GM18520 (cell line): Measurements from ENCODE around the gene CEACAM3.
A peak's percentile ranks its signal among the peaks of the same experiment; 100 is the strongest.

Source experiments
- ATAC-seq: cut with Tn5 transposase; IDR thresholded peaks from one replicate; pipeline ENCODE4 v1.9.1; 2021; ENCODE audit not compliant: unreplicated experiment

CEACAM3 gene

DNA sequence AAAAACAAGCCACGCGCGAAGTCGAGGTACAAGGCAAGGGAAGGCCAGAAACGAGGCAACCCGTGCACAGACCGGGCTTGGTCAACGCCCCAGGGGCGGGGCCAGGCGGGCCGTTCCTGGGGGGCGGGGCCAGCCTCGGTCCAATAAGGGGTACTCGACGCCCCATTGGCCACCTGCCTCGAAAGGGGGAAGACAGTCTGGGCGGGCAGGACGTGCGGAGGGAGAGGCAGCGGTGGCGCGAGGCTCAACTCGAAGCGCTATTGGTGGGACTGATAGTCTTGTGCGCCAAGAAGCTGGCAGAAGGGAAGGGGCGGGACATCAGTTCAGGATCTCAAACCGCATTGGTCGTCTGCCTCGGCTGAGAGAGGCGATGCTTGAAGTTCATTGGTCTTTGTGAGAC lies 48.2 kb downstream of the CEACAM3 start, which contains the start of gene LYPD4:
Gene LYPD4 (minus strand): TSS at position 83 of the 400 bp plus-strand sequence. CDS start 5,398 bp downstream, outside the sequence.
- ATAC-seq = no peak

- no peak for ATAC-seq
Observed at GRCh38 chr19:41845001-41845050, 48.4 kb downstream of the CEACAM3 start, which contains the start of gene DMRTC2. TSS of gene DMRTC2 (plus strand) at chr19:41845042. CDS start at chr19:41847429, 2,387 bp downstream.

DNA sequence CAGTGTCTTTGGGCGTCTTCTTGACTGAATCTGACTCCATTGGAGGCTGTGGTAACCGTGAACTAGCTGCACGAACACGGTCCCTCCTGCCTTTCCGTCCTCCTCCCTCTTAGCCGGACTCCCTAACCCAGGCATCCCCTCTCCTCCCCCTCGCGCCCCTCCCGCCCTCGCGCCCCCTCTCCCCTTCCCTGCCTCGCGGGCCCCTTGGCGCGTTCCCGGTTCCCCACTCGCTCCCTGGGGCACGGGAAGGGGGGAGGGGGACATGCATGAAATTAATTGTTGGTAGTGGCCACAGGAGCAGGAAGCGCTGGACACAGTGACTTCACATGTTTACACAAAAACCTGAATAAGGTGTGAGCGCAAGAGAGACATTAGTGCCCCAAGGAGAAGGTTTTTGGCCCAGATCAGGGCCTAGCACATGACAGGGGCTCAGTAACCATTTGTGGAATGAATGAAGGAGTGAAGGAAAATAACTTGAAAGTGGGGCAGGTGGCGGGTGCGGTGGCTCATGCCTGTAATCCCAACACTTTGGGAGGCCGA lies 48.7 kb downstream of the CEACAM3 start:
- no peak for ATAC-seq

- no peak for ATAC-seq
Observed at GRCh38 chr19:41847351-41848105, 51.1 kb downstream of the CEACAM3 start.

- ATAC-seq = no peak
Observed at GRCh38 chr19:41848666-41849065, 52.3 kb downstream of the CEACAM3 start.

DNA sequence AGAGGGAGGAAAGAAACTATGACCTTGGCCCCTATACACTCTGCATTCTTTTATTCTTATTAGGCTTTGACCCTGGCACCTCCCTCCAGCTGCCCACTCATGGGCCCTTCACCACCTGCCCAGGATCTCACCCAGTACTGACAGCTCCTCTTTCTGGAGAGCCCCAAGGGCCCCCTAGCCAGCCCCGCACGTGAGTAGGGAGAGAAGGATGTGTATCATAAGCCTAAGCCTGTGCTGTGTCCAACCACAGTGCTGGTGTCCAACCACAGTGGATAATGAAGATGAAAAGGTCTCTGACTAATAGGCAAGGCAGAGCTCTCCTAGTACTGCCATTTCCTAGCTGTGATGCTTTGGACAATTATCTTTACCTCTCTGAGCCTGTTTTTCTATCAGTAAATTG lies 52.7 kb downstream of the CEACAM3 start:
- no peak for ATAC-seq

- no peak for ATAC-seq
Observed at GRCh38 chr19:41850381-41850780, 54.0 kb downstream of the CEACAM3 start.

DNA sequence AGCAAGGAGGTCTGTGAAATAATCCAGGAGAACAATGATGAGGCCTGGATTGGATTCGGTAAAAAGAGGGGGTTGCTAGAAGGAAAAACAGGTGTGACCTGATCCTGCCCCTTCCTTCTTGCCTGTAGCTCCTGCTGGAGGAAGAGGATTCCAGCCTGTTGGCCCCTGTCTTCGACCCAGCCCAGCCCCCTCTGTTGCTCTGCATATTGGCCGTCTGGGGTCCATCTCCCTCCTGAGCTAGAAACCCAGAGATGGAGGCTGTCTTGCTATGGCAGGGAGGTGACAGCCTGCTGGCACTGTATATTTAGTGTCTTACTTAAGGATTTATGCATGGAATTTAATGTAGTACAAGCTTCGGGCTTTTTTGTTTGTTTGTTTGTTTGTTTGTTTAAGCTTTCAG lies 55.1 kb downstream of the CEACAM3 start:
- no peak for ATAC-seq

GRCh38 chr19:41853344-41853743 lies 57.0 kb downstream of the CEACAM3 start:
- no peak for ATAC-seq

DNA sequence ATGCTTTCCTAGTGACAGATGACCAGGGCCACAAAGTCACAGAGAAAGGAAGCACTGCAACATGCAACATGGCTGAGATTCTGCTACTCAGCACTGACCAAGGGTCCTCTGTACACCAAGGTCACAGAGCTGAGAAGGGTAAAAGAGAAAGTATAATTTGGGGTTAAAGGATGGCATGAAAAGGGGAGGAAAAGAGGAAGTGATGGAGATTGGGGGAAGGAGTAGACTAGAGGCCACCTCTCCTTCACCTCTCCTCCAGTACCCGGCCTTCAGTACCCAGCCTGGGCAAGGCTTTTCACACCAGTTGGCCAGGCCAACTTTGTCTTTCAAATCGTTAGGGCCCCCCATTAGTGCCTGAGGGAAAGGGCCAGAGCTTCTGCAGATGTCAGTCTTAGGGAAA lies 57.4 kb downstream of the CEACAM3 start:
- no peak for ATAC-seq

GRCh38 chr19:41859213-41859617 lies 62.8 kb downstream of the CEACAM3 start:
- no peak for ATAC-seq

- peak; percentile 75 for ATAC-seq
Observed at GRCh38 chr19:41859618-41860418, 63.4 kb downstream of the CEACAM3 start, which contains the start of gene RPS19. TSS of gene RPS19 (plus strand) at chr19:41860255. CDS start at chr19:41860775, 520 bp downstream.

DNA sequence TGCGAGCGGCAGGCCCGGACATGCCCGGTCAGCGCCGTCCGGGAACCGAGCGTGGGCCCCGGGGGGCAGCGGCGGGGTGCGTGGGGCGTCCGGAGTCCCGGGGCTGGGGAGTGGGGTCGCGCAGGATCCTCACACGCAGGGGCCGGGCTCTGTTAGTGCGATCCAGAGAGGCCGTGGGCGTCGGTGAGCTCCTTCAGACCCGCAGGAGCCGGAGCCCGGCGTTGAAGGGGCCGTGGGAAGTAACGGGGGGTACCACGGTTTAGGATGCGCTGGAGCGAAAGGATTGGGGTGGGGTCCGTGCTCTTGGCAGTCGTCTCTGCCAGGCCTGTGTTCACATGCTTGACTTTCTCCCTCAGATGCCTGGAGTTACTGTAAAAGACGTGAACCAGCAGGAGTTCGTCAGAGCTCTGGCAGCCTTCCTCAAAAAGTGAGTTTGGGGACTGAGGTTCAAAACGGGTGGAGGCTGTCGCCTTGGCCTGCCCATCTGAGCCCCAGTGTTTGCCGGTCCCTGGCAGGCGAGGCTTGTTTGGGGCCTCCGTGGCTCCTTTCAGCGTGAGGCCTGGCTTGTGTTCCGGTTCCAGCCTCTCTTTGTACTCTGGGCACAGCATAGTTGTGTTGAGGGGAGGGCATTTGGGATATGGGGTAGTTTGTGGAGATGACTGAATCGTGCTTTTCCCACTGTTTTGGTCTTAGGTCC lies 64.2 kb downstream of the CEACAM3 start:
- no peak for ATAC-seq
